HPDE6-E6E7 (cell line): ENCODE results near the gene COQ9.
"Not testable (repeated sequence)": the region's sequence is repeated elsewhere in the genome, so short reads cannot be mapped to it uniquely, and the experiment has no call there.

Experiments used
- DNase-seq: peaks from one replicate; pipeline ENCODE4 v3.0.0; 2011; ENCODE audit warnings: missing footprints; ENCODE audit errors: extremely low spot score

Gene COQ9

GRCh38 chr16:57447186-57447962 is at the start of gene COQ9, which contains the start of gene CIAPIN1:
TSS of gene COQ9 (plus strand) at chr16:57447479. CDS start at chr16:57447506, 27 bp downstream.
TSS of gene CIAPIN1 (minus strand) at chr16:57447385. CDS start at chr16:57440928, 6,457 bp downstream.
- DNase-seq, result peak; percentile 98

GRCh38 chr16:57397493-57397892 is 49.8 kb upstream of the COQ9 start:
- DNase-seq, result not testable (repeated sequence)

- no peak for DNase-seq
Measured at GRCh38 chr16:57401943-57402640, 45.2 kb upstream of the COQ9 start.

GRCh38 chr16:57403965-57404817 is 43.1 kb upstream of the COQ9 start, which contains the start of gene CCL17:
TSS of gene CCL17 (plus strand) at chr16:57404767. CDS start at chr16:57413933, 9,166 bp downstream.
- no peak for DNase-seq

GRCh38 chr16:57405097-57405496 is 42.2 kb upstream of the COQ9 start:
- no peak for DNase-seq

DNA sequence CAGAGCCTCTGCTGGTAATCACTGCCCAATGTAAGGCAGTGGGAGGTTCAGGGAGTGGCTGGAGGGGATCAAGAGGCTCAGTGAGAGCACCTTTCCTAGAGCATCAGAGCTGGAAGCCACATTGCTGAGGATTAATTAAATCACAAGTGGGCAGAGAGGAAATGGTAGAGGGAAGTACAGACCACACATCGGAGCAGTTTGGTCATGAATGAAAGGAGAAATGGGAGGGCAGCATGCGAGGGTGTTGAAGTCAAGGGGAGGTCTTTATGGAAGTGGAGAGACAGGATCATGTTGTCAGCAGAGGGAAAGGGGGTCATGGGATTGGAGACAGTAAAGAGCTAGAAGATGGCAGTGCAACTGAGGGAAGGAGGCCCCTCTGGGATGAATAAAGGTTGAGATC is 40.4 kb upstream of the COQ9 start:
- DNase-seq, result no peak

GRCh38 chr16:57407521-57408353 is 39.5 kb upstream of the COQ9 start:
- DNase-seq, result no peak

GRCh38 chr16:57409065-57409464 is 38.2 kb upstream of the COQ9 start:
- DNase-seq, result no peak

GRCh38 chr16:57409870-57410587 is 37.2 kb upstream of the COQ9 start:
- no peak for DNase-seq

DNA sequence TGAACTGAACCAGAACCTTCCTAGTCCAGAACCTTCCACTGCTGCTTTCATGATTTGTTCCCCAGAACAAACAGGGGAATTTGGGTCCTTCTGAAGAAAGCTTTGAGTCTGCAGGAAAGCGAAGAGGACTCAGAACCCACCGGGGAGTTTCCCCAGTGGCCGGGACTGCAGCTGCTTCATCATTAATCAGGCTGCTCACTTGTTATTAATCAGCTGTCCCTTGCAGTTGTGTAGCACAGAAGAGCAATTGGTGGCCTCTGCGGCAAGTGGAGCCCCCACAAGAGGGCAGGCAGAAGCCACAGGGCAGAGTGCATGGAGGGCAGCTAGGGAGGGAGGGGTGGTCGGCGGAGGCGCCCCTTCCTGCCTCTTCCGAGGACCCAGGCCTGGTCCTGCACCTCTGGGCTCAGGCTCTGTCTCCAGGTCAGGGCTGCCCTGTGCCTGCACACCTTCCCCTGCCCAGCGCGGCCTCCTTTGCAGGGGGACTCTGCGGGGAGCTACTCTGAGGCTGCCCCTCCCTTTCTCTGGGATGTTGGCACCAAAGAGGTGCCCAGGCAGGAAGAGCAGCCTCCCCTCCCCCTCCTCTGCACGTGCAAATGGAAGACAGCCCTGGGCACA is 35.8 kb upstream of the COQ9 start:
- no peak for DNase-seq

- no peak for DNase-seq
Measured at GRCh38 chr16:57412584-57412983, 34.7 kb upstream of the COQ9 start.

GRCh38 chr16:57413301-57413730 is 34.0 kb upstream of the COQ9 start:
- DNase-seq, result no peak

DNA sequence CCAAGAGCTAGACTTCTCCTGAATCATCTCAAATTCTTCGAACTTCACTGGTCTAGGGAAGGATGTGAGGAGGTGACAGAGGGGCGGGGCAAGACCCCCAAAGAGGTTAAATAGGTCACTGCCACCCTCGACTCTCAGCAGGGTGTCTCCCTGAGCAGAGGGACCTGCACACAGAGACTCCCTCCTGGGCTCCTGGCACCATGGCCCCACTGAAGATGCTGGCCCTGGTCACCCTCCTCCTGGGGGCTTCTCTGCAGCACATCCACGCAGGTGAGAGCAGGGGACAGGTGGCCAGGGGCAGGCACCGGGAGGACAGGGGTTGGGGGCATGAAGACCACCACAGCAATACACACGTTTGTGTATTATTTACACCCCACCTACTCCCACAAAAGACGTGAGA is 33.5 kb upstream of the COQ9 start:
- no peak for DNase-seq

- no peak for DNase-seq
Measured at GRCh38 chr16:57416084-57416483, 31.2 kb upstream of the COQ9 start.

DNA sequence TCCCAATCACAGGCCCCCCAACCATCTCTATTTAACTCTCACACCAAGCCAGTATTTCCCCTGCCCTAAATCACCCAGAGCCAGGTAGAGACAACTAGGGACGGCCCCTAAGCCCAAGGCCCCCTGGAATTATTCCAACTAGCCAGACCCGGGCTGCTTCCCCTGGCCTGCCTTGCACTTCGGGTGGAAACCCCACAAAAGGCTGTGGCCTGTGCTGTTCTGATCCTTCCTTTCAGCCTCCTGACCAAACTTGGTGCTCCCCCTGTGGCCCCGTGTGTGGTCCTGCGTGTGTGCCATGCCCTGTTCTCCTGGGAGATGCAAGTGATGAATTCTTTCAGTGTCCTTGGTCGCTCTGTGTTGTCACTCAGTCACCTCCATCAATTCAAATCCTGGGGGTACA is 27.8 kb upstream of the COQ9 start:
- no peak for DNase-seq

GRCh38 chr16:57422026-57422944 is 25.0 kb upstream of the COQ9 start:
- peak; percentile 46 for DNase-seq

- no peak for DNase-seq
Measured at GRCh38 chr16:57423152-57423551, 24.1 kb upstream of the COQ9 start.

DNA sequence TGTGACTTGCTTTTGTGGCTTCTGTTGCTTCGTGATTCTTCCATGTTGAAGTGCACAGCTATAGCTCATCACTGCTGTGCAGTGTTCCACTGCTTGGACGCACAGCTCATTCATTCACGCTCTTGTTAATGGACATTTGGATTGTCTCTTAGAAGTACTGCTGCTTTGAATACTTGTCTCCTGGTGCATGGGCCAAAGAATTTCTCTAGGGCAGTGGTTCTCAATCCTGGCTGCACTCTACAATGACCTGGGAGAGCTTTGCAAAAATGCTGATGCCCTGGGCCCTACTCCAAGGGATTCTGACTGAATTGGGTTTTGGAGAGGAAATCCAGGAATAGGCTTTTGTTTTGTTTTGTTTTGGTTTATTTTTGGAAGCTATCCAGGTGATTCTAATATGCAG is 22.7 kb upstream of the COQ9 start:
- no peak for DNase-seq

- no peak for DNase-seq
Measured at GRCh38 chr16:57426356-57426755, 20.9 kb upstream of the COQ9 start.
